GM21723 (cell line): ENCODE data around the gene INCENP.

Experiments used
- ATAC-seq: cut with Tn5 transposase; IDR thresholded peaks from one replicate; pipeline ENCODE4 v1.9.1; 2021; ENCODE audit warnings: mild to moderate bottlenecking, moderate library complexity; ENCODE audit not compliant: unreplicated experiment

The INCENP gene

DNA sequence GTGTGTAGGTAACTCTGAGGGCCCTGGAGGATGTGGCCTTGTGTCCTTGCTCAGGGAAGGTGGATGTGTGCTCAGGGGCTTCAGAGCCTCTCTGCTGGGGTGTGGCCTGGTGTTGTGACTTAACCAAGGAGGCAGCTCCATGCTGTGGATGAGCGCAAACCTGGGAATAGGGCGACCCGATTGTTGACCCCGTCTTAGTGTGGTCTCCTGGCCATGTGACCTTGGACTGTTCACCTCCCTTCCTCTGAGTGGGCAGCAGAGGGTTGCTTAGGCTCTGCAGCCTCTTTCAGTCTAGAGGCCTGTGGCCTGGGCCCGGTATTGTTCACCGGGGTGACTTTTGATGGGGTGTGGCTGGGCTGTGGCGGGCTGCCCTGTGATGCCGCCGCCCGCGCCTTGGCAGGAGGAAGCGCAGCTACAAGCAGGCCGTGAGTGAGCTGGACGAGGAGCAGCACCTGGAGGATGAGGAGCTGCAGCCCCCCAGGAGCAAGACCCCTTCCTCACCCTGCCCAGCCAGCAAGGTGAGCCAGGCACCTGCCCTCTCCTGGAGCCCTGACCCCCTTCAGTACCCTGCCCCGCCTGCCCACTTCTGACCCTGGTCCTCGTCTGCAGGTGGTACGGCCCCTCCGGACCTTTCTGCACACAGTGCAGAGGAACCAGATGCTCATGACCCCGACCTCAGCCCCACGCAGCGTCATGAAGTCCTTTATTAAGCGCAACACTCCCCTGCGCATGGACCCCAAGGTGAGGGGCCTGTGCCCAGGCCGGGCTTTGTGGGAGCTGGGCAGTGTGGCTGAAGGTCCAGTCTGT, 16.7 kb downstream of the INCENP start:
- ATAC-seq: no peak

DNA sequence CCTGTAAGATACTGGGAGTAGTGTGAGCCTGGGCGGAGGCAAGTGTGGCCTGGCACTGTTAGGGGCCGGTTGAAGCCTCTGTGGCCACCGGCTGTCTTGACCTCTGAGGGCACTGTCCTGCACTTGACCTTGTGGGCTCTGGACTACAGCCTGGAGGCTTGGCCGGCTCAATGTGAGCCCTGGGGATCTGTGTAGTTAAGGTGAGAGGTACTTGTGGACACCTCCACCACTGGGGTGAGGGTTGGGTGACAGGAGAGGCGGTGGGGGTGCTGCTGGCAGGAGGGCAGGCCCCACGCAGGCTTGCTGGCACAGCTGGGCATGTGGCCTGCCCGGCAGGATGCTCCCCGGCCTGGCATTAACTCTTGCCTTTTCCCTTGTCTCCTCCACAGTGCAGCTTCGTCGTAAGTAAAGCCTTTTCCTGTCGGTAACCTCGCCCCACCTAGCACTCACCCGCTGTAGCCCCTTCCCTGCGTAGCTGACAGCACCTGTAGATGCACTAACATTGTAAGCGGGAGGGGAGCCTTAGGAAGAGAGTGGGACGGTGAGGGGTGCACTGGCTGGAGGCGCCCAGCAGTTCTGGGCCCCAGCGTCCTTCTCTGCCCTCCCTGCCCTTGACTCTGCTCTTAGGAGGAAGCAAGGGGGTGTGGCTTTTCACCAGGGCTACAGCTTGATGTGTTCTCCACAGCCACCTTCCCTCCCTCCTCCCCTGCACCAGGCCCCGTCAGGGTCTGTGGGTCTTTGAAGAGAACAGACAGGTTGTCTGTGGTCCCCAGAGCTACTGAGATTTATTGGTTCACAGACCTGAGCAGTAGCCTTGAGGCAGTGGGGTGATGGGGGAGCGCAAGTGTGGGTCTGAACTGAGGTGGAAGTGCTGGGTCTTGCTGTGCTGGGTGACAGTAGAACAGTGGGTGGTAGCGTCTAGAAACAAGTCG, 17.6 kb downstream of the INCENP start:
- no peak for ATAC-seq

DNA sequence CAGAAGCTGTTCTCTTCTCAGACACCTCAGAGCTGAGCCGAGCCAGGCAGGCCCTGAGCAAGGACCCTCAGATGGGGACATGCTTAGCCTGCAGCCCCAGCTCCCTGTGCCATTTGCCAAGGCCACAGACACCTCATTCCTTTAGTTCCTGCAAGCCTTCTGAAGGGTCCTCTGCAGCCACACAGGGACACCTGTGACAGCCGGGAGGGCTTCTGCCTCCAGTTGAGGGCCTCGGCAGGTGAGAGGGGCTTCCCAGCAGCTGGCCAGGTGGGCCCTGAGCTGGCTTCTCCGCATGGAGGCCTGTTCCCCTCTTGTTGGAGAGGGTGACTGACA, 18.2 kb downstream of the INCENP start:
- no peak for ATAC-seq

DNA sequence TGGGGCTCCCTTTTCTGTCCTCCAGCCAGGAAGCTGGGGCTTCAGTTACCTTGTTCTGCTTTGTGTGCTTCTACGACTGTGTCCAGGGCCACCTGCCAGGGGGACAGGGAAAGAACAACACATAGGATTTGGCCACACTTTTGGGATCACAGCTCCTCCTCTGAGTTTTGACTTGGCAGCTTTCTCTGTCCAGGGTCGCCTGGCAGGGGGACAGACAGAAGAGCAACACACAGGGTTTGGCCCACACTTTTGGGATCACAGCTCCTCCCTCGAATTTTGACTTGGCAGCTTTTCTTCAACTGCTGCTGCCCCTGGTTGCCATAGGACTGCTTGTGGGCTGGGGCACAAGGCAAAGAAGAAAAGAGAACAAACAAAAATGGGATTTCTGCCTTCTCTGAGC, 19.1 kb downstream of the INCENP start:
- ATAC-seq: no peak

DNA sequence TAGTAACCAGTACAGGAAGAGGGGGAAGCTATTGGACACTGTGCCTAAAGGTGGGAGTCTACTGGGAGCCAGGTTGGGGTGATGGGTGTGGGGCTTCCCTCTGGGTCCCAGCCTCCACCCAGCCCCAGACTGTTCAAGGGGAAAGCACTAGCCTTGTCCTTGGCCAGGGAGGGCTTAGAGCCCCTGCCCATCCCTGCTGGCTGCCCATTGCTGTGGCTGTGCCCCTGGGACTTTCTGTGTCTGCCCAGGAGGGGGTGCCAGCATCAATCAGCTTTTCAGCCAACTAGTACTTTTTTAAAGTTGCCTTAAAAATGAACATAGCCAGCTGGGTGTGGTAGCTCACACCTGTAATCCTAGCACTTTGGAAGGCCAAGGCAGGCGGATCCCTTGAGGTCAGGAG, 19.9 kb downstream of the INCENP start:
- no peak for ATAC-seq

DNA sequence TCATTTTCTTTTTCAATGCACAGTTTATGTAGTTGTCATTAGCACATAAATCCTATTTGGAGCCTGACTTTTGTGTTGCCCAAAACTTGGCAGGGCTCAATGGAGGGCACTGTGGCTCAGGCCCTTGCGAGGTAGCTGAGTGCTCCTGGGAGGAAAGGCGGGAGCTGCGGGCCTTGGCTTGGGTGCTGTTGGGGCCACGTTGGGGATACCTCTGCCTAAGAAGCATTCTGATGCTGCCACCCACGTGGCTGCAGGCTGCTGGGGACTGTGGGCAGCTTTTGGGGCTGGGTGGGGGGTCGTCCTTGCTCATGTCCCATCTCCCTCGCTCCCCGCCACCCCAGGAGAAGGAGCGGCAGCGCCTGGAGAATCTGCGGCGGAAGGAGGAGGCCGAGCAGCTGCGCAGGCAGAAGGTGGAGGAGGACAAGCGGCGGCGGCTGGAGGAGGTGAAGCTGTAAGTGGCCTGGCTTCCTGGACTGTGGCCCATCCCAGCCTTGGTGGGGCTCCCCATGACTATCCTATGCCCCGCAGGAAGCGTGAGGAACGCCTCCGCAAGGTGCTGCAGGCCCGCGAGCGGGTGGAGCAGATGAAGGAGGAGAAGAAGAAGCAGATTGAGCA, 20.9 kb downstream of the INCENP start:
- no peak for ATAC-seq

DNA sequence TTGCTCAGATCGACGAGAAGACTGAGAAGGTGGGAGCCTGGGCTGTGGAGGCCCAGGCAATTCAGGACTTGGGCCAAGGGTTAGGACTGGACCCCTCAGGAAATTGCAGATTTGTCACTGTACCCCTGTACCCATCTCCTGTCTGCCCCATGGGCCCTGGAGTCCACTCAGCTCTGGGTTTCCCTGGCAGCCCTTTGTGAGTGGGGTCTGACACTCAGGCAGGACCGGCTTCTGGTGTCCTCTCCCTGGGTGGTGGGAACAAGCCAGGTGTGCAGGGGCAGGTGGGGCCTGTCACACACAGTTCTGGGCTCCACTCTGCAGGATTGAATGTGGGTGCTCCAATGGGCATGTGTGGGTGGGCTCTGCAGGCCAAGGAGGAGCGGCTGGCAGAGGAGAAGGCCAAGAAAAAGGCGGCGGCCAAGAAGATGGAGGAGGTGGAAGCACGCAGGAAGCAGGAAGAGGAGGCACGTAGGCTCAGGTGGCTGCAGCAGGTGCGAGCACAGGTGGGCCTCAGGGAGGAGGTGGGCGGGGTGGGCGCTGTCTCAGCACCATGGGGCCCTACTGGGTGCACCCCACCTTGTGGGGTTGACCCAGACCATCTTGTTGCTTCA, 21.6 kb downstream of the INCENP start:
- no peak for ATAC-seq

DNA sequence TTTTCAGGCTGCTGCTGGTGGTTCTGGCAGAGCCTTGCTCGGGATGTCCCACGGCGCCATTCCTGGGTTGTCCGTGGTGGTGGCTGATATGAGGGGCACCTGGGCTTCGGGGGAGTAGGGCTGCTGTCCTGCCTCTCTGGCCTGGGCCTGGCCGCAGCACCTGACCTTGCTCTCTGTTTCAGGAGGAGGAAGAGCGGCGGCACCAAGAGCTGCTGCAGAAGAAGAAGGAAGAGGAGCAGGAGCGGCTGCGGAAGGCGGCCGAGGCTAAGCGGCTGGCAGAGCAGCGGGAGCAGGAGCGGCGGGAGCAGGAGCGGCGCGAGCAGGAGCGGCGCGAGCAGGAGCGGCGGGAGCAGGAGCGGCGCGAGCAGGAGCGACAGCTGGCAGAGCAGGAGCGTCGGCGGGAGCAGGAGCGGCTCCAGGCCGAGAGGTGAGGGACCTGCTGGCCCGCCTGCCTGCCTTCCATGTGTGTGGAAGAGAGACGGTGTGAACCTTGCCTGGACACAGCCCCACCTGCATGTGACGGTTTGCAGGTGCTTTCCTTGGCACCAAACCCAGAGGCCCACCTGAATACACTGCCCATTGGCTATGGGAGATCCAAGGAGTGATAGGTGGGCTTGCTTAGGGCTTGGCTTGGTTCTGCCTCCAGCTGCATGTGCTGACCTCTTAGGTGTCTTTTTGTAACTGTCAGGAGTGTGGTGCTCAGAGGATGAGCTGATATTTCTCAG, 22.8 kb downstream of the INCENP start:
- ATAC-seq: no peak

DNA sequence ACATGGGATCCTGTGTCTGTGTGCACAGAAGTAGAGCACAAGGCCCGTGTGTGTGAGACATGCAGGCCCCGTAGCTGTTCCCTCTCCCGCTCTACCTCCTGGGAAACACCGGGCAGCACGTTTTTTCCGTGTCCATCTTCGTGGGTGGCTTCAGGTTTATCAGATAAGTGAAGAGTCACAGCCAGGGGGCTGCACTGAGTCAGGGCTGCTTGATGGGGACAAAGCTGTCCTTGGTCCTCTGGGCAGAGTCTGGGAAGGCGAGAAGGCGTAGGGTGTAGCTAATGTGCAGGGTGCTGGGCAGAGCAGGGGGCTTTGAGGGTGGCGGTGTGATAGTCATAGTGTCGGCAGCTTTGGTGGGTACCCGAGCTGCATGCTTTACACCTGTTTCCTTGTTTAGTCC, 23.7 kb downstream of the INCENP start:
- ATAC-seq: no peak

DNA sequence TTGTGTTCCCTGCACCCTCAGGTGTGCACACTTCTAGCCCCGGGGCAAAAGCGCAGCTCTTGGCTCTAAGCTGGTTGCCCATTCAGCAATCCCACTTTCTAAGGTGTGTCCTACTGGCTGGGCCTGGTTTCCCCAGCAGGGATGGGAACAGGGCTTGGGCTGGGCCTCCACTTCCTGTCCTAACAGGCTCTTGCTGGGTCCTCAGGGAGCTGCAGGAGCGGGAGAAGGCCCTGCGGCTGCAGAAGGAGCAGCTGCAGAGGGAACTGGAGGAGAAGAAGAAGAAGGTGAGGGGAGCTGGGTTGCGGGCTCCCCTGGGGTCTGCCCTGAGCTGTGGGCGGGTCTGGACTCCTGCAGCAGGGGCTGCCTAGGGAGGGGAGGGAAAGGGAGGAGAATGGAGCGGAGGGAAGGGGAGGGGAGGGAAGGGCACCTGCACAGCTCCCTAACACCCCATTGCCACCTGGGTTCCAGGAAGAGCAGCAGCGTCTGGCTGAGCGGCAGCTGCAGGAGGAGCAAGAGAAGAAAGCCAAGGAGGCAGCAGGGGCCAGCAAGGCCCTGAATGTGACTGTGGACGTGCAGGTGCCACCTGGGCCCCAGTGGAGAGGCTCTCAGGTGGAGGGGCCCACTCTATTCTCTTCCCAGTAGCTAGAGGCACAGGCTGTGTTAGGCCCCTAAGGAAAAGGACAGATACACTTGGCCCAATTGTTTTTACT, 24.6 kb downstream of the INCENP start:
- no peak for ATAC-seq

DNA sequence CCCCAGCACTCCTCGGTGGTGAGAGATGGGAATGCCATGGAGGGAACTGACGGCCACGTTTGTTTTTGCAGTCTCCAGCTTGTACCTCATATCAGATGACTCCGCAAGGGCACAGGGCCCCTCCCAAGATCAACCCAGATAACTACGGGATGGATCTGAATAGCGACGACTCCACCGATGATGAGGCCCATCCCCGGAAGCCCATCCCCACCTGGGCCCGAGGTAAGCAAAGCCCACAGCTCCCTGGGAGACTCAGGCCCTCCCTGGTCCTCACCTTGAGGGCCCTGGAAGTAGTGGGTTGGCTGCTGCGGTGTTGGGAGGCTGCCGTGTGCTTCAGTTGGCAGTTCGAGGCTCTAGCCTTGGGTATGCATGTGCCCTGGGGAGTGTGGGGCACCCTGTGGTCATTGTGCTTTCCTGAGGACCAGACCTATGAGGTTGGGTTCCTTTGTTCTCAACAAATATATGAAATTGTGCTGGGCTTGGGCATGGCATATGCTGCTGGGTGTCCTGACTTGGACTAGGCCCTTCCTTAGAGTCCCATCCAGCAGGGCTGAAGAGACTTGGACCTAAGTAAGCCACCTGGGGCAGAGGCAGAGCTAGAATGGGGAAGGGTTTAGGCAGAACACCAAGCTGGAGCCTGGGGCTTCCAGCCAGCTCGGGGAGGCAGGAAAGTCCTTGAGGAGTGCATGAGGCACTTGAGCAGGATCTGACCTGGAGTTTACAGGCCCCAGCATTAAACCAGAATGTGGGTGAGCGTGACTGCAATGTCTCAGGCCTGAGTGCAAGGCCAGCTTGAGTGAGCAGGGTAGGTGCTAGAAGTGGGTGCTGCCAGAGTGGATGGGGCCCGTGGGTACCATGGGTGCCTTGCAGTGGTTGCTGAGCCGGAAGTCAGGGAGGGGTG, 26.4 kb downstream of the INCENP start:
- no peak for ATAC-seq

DNA sequence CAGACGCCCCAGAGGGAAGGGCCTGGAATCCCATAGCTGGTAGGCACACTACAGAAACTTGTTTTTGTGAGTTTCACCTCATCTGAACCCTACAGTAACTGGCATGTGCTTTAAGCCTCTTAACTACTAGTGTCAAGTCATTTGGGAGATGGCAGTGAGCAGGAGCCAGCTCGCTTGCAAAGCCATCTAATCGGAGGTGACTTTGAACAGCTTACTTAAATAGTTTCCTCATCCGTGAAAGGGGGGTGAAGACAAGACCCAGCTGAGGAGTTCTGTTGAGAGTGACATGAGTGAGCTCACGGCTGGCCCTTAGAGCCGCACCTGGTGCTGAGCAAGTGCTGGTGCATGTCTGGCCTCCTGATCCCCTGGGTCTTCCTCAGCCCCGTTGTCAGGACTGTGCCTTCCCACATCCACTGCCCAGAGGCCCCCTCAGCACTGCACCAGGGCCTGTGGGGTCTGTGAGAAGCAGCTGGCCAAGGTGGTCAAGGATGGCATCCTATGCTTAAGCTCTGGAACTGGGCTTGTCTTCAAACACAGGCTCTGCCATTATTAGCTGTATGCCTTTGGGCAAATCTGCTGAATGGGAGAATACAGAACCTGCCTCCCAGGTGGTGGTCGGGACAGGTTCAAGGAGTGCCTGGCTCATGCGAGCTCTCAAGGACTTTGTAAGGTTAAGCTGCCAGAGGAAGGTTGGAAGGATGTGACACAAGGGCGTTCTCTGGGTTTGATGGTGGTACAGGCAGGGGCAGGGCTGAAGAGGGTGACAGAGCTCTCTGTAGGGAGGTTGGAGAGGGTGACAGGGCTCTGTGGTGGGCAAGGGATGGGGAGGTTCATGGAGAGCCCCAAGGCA, 27.3 kb downstream of the INCENP start:
- no peak for ATAC-seq

DNA sequence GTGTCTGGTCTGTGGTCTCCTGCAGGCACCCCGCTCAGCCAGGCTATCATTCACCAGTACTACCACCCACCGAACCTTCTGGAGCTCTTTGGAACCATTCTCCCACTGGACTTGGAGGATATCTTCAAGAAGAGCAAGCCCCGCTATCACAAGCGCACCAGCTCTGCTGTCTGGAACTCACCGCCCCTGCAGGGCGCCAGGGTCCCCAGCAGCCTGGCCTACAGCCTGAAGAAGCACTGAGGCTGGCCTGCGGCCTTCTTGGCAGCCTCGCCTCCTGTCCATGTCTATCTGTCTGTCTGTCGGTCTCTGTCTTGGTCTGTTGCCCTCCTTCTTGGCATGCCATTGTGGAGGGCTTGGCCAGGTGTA, 27.9 kb downstream of the INCENP start:
- no peak for ATAC-seq

DNA sequence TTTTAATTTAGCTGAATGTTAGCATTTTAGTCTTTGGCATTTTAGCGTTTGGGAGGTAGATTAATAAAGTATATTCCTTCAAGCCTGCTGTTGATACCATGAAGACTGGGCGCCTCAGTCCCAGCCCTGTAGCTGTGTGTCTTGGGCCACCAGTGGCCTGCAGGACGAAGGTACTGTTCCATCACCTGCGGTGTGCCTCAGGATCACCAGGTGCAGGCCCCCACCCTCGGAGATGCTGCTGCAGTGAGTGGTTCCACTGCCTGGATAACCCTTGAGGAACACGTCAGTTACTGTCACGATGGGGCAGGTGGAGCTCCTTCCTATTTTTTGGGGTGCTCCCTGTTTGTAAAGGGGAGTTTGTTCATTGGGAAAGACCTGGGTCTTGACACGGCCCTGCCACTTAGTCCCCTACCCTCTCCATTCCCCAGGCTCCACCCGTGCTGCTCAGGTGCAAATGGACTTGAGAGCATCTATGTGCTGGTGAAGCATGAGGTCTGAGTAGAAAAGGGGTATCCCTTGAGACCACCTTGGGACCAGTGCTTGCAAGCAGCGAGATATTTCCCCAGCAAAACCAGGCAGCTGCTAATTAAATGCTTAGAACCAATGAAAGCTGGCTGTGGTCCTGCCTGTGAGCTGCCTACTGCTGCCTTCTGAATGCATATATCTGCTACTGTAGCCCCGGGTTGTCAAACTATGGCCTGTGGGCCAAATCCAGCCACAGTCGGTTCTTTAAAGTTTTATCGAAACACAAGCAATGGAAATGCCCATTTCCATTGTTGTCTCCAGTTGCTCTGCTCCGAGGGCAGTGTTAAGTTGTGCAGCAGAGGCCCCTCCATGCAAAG, 28.7 kb downstream of the INCENP start:
- no peak for ATAC-seq

DNA sequence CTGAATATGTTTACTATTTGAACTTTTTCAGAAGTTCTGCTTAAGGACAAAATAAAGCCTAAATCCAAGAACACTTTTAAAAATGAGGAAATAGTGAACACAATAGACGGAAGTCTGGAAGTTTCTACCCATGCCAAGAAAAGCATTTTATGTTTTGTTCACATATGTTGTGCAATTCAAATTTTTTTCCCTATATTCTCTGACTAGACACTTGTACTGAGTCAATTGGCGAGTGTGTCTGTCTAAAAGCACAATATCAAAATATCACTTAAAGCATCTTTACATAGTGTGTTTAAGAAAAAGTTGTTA, 29.2 kb downstream of the INCENP start:
- no peak for ATAC-seq

DNA sequence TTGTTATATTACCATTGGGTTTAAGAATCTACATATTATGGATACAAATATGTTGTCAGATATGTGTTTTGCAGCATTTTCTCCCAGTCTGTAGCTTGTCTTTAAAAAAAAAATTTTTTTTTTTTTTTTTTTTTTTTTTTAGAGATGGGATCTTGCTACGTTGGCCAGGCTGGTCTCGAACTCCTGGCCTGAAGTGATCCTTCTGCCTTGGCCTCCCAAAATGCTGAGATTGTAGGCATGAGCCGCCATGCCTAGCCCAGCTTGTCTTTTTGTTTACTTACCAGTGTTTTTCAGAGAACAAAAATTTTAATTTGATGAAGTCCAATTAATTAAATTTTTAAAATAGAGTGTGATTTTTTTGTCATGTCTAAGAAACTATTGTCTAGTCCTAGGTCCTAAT, 29.8 kb downstream of the INCENP start:
- ATAC-seq: no peak

DNA sequence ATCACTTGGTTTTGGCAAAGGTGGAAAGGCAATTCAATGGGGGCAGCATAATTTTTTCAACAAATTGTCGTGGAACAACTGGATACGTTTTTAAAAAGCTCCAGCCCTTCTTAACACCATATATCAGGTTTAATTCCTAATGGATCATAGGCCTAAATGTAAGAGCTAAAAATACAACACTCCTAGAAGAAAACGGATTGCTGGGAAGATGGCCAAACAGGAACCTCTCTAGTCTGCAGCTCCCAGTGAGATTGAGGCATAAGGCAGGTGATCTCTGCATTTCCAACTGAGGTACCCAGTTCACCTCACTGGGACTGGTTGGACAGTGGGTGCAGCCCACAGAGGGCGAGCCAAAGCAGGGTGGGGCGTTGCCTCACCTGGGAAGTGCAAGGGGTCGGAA, 33.8 kb downstream of the INCENP start:
- no peak for ATAC-seq

DNA sequence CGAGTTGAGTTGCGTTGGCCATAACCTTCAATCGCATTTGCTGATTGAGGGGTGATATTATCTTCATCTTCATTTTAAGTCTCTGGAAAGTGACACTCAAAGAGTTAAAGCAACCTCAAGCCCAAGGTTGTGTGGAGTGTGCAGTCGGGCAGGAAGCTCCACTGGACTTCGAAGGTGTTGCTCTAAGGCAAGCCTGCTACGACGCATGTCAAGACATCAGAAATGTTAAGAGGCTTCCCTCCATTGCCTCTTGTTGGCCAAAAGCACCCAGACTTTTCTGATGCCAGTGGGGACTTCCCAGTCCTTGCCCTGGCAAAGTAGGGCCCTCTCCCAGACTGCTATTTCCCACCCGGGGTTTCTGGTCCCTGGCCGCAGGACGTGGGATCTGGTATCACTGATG, 42.6 kb downstream of the INCENP start:
- no peak for ATAC-seq
